D721Med (cell line): ENCODE measurements around the gene HAO1.
"Not testable (repeated sequence)": the region's sequence is repeated elsewhere in the genome, so short reads cannot be mapped to it uniquely, and the experiment has no call there.

ENCODE experiments used
- DNase-seq: peaks from one replicate; pipeline ENCODE4 v3.0.0; 2011; ENCODE audit warnings: low spot score; ENCODE audit not compliant: insufficient read length
- FAIRE-seq: peaks from 2 replicates; lab custom pipeline; 2011; peaks lifted over from hg19 to GRCh38; lab: Jason Lieb, UNC
- TF ChIP-seq, protein P1 (sequence below): IDR thresholded peaks from 2 replicates; pipeline ENCODE4 v1.5.1; 2012; ENCODE audit warnings: mild to moderate bottlenecking, control low read depth; ENCODE audit not compliant: insufficient read depth; ENCODE audit errors: missing control alignments

HAO1 gene

GRCh38 chr20:7848351-7848750 lies 91.9 kb downstream of the HAO1 start:
- no peak for DNase-seq
- TF ChIP-seq, protein P1, sequence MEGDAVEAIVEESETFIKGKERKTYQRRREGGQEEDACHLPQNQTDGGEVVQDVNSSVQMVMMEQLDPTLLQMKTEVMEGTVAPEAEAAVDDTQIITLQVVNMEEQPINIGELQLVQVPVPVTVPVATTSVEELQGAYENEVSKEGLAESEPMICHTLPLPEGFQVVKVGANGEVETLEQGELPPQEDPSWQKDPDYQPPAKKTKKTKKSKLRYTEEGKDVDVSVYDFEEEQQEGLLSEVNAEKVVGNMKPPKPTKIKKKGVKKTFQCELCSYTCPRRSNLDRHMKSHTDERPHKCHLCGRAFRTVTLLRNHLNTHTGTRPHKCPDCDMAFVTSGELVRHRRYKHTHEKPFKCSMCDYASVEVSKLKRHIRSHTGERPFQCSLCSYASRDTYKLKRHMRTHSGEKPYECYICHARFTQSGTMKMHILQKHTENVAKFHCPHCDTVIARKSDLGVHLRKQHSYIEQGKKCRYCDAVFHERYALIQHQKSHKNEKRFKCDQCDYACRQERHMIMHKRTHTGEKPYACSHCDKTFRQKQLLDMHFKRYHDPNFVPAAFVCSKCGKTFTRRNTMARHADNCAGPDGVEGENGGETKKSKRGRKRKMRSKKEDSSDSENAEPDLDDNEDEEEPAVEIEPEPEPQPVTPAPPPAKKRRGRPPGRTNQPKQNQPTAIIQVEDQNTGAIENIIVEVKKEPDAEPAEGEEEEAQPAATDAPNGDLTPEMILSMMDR, result no peak
- FAIRE-seq, result no peak

GRCh38 chr20:7843613-7844012 lies 96.6 kb downstream of the HAO1 start:
- no peak for FAIRE-seq
- TF ChIP-seq, protein P1, result no peak
- no peak for DNase-seq

GRCh38 chr20:7841971-7842310 lies 98.3 kb downstream of the HAO1 start:
- DNase-seq (no peak), FAIRE-seq (no peak)
- TF ChIP-seq, protein P1, result no peak

DNA sequence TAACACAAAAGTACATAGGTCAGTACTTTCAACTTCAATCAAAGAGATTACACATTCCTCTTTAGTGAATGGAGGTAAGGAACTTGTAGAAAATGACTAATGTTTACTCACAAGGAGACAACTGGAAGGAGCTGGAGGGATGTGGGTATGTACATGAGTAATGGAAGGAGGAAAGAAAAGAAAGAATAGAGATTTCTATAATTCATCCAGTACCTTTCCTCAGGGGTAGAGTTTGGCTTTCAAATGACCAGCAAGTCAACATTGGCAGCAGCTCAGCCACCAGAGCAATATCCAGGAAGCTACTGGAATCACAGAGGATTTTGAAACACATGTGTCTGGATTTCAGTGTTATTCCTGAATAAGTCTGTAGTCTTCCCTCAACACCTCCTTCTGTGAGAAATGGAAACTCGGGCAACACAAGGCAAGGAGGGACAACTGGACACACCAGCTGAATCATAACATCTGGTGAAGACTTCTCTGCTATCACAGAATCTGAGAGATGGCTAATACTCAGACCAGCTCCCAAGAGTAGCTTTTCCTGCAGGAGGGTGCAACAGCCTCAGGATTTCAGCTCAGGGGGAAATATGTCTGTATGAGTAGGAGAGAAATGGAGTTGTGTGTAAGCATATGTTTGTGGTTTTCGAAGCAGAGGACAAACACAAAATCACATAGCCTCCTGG lies 98.8 kb downstream of the HAO1 start:
- TF ChIP-seq, protein P1, result no peak
- no peak for FAIRE-seq
- DNase-seq, result no peak

DNA sequence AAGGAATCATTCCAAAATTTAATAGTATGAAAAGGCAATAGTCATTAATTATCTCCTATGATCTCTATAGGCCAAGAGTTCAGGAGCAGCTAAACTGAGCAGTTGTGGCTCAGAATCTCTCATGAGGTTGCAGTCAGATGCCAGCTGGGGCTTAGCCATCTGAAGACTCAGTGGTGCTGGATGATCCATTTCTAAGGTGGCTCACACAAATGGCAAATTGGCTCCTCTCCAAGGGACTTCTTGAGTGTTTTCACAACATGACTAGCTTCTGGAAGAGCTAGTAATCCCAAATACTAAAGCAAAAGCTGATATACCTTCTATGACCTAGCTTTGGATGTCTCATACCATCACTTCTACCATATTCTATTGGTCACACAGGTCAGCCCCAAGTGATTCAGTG lies 104.2 kb downstream of the HAO1 start:
- FAIRE-seq (no peak), DNase-seq (no peak)
- TF ChIP-seq, protein P1, result no peak

- FAIRE-seq, DNase-seq: not testable (repeated sequence)
Observed at GRCh38 chr20:7834441-7834840, 105.8 kb downstream of the HAO1 start.
